Measurements from ENCODE around the gene SERPIND1.
A peak's percentile ranks its signal among the peaks of the same experiment; 100 is the strongest.

Gene SERPIND1

DNA sequence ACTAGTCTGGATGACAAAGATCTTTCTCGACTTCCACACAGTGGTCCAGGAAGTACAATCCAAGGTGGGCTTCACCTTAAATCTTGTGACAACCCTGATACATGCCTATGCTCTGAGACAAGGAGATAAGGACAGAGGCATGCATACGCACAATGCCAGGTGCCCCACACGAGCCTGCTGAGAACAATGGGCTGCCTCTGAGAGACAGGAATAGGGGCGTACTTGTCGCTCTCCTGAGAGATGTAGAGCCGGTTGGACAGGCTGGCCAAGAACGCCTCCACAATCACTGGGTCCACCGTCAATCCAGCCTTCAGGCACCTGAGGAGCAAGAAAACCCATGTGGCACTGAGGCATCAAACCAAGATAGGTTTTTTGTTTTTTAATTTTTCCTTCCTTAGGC lies 25.5 kb downstream of the SERPIND1 start:
- CTCF ChIA-PET = no interaction called here
- no peak overlapping the region for H3K4me3 Mint-ChIP-seq
- DNase-seq = no peak
- H3K36me3 Mint-ChIP-seq = peaks cover 49% of the 10 kb centered on the region
- H3K4me1 Mint-ChIP-seq = no peaks in the 10 kb centered on the region
- no peak overlapping the region for H3K27ac Mint-ChIP-seq
- H3K9me3 Mint-ChIP-seq = no peaks in the 10 kb centered on the region
- H3K27me3 Mint-ChIP-seq = no peaks in the 10 kb centered on the region

DNA sequence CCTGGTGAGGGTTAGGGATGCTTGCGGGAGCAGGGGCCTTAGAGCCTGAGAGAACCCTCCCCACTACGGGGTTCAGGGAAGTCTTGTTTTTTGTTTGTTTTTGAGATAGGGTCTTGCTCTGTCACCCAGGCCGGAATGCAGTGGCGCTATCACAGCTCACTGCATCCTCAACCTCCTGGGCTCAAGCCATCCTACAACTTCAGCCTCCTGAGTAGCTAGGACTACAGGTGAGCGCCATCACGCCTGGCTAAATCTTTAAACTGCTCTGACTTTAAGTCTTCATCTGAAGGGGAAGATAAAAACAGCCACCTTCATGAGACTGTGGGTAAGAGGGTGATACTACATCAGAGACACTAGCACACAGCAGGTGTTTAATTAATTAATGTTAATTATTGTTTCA lies 28.5 kb downstream of the SERPIND1 start:
- Mint-ChIP-seq H3K4me1 (no peaks in the 10 kb centered on the region), H3K27ac (no peak overlapping the region), H3K9me3 (no peaks in the 10 kb centered on the region), H3K4me3 (no peak overlapping the region), H3K36me3 (peaks cover 49% of the 10 kb centered on the region), H3K27me3 (no peaks in the 10 kb centered on the region)
- CTCF ChIA-PET = no interaction called here
- DNase-seq = no peak

DNA sequence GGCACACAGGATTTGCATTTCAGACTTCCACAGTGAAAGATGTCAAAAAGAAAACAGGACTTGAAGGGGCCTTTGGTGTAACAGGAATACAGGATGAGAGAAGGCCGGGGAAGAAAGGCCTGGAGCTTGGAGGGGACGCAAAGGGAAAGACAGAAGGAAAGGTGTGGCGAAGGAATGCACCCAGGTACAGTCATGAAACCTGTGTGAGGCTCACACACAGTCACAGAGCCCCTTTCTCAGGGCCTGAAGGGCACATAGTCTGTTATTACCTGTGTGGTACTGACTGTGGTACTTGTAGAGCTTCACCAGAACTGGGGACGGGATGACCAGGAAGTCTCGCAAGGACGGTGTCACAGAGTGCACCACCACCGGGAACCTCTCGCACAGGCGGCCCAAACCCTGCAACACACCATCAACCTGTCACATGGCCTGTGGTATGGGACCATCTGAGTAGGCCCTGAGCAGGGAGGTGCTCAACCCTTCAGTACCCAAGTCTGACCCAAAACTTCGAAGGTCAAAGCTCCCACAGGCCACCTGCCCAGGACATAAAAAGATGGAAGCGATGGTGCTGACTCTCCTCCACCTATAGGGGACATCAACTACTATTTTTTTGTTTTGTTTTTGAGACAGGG lies 29.1 kb downstream of the SERPIND1 start:
- CTCF ChIA-PET = interaction anchor here (1.3 kb wide), 2 partner anchors 10 to 105 kb away, joined by 3 to 5 read pairs; no protein-coding TSS in a partner anchor

DNA sequence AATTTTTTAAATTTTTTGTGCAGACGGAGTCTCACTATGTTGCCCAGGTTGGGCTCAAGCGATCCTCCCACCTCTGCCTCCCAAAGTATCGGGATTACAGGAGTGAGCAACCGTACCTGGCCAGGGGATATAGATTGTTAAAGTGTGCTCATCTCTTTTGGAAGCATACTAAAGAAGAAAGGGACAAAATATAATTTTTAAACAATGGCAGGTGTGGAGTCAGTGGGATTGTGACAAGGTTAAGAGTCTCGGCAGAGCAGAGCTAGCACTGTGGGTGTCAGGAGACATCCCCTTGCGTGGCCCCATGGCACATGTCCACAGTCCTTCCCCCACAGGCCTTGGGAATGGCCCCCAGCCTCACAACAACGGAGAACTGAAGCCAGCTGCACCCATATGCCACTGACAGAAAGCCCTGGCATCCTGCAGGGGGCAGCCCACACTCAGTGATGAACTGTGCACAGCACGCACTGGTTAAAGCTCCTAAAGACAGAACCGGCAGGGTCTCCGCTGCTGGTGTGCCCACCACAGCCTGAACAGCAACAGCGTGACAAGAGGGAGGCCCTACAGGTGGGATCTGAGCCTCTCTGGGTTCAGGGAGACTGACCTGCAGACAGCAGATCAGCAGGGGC lies 29.9 kb downstream of the SERPIND1 start:
- CTCF ChIA-PET = interaction anchor here (0.6 to 1.6 kb wide), 9 partner anchors 9 to 153 kb away, joined by 3 to 5 read pairs (median 4); no protein-coding TSS in a partner anchor
- no peaks in the 10 kb centered on the region for H3K9me3 Mint-ChIP-seq
- no peak overlapping the region for H3K27ac Mint-ChIP-seq
- DNase-seq = peak; percentile 60
- no peaks in the 10 kb centered on the region for H3K4me1 Mint-ChIP-seq
- H3K27me3 Mint-ChIP-seq = no peaks in the 10 kb centered on the region
- H3K36me3 Mint-ChIP-seq = peaks cover 43% of the 10 kb centered on the region
- no peak overlapping the region for H3K4me3 Mint-ChIP-seq

More for the DNA sequence above, 29.1 kb downstream of the SERPIND1 start:
- DNase-seq = no peak
- H3K27me3 Mint-ChIP-seq = no peaks in the 10 kb centered on the region
- H3K36me3 Mint-ChIP-seq = peaks cover 48% of the 10 kb centered on the region
- H3K9me3 Mint-ChIP-seq = no peaks in the 10 kb centered on the region
- H3K27ac Mint-ChIP-seq = no peak overlapping the region
- no peak overlapping the region for H3K4me3 Mint-ChIP-seq
- H3K4me1 Mint-ChIP-seq = no peaks in the 10 kb centered on the region

DNA sequence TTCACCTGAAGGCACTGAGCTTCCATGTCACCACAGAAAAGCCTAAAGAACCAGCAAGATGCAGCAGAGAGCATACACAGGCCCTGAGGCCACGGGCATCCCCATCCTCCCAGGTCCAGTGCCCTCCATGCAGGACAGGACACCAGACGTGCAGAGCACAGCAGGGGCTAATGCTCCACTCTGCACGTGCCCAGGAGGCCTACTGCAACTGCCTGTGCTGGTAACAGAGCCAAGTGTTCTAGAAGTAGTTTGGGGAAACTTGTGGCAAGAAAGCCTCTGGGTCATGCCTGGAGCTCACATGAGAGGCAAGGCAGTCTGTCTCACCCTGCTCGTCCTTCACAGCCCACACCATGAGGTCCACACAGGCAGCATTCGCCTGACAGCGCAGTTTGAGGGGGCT lies 30.7 kb downstream of the SERPIND1 start:
- CTCF ChIA-PET = interaction anchor here (0.6 to 1.6 kb wide), 8 partner anchors 8 to 154 kb away, joined by 3 to 5 read pairs (median 4); no protein-coding TSS in a partner anchor

DNA sequence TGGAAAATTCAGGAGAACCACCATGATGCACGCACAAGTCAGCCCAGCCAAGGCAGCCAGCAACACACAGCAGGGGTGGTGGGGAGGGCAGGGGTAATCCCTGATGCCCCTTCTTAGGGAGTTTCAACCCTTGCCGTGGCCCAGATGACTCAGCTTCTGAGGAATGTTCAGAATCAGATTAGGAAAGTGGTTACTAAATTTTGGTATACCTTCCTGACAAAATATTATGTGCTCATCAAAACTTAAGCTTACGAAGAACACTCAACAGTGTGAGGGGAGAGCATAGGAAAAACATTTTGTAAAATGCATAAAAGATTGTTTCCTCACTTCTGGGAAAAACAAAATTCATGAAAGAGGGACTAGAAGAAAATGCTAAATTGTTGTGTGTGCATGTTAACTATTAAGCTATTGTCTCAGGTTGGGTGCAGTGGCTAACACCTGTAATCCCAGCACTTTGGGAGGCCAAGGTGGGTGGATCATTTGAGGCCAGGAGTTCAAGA lies 32.1 kb downstream of the SERPIND1 start:
- H3K36me3 Mint-ChIP-seq = peaks cover 53% of the 10 kb centered on the region
- H3K27me3 Mint-ChIP-seq = no peaks in the 10 kb centered on the region
- H3K4me1 Mint-ChIP-seq = peaks cover 11% of the 10 kb centered on the region
- DNase-seq = no peak
- CTCF ChIA-PET = no interaction called here
- H3K4me3 Mint-ChIP-seq = no peak overlapping the region
- H3K27ac Mint-ChIP-seq = no peak overlapping the region
- no peaks in the 10 kb centered on the region for H3K9me3 Mint-ChIP-seq

More for the DNA sequence above, 30.7 kb downstream of the SERPIND1 start:
- DNase-seq = no peak
- H3K4me3 Mint-ChIP-seq = no peak overlapping the region
- peaks cover 44% of the 10 kb centered on the region for H3K36me3 Mint-ChIP-seq
- H3K4me1 Mint-ChIP-seq = no peaks in the 10 kb centered on the region
- no peaks in the 10 kb centered on the region for H3K9me3 Mint-ChIP-seq
- no peak overlapping the region for H3K27ac Mint-ChIP-seq
- no peaks in the 10 kb centered on the region for H3K27me3 Mint-ChIP-seq

DNA sequence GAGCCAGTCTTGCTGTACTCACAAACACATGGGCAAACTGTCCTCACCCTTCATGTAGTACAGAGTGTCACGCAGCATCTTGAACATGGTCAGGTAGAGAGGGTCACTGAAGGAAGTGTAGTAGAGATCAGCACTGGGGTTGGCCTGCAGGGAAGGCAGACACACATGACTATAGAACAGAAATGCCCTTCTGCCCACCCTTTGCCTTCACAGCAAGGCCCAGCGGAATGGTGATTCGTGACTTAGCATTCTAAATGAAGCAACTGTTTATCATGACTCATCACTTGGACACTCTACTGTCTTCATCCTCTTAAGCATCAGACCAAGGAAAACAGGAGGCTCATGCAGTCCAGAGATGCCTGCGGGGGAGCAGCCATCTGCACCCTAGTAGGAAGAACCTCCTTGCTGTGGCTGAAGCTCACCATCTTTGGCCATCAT lies 33.4 kb downstream of the SERPIND1 start:
- H3K36me3 Mint-ChIP-seq = peaks cover 57% of the 10 kb centered on the region
- no peaks in the 10 kb centered on the region for H3K27me3 Mint-ChIP-seq
- H3K4me1 Mint-ChIP-seq = peaks cover 18% of the 10 kb centered on the region
- H3K4me3 Mint-ChIP-seq = no peak overlapping the region
- no peak overlapping the region for H3K27ac Mint-ChIP-seq
- no peaks in the 10 kb centered on the region for H3K9me3 Mint-ChIP-seq
- DNase-seq = no peak
- CTCF ChIA-PET = no interaction called here

DNA sequence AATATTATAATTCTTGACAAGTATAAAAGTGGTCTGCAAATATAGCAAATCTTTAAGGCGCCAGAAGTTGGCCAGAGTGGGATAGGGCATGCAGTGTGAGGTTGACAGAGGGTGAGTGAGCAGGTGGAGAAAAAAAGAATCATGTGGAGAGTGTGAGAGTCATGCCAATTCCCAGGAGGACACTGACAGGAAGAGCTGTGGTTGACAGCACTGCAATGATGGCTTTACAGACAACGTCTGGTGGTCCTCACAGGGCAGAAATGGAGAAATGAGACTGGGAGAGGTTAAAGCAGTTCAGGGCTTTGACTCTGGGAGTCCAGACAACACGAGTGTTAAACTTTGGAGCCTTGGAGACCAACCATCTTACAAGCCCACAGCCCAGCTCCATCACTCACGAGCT lies 34.9 kb downstream of the SERPIND1 start:
- no peaks in the 10 kb centered on the region for H3K27me3 Mint-ChIP-seq
- CTCF ChIA-PET = no interaction called here
- H3K36me3 Mint-ChIP-seq = peaks cover 65% of the 10 kb centered on the region
- no peaks in the 10 kb centered on the region for H3K9me3 Mint-ChIP-seq
- no peak overlapping the region for H3K27ac Mint-ChIP-seq
- no peak overlapping the region for H3K4me3 Mint-ChIP-seq
- no peak for DNase-seq
- H3K4me1 Mint-ChIP-seq = peaks cover 18% of the 10 kb centered on the region

DNA sequence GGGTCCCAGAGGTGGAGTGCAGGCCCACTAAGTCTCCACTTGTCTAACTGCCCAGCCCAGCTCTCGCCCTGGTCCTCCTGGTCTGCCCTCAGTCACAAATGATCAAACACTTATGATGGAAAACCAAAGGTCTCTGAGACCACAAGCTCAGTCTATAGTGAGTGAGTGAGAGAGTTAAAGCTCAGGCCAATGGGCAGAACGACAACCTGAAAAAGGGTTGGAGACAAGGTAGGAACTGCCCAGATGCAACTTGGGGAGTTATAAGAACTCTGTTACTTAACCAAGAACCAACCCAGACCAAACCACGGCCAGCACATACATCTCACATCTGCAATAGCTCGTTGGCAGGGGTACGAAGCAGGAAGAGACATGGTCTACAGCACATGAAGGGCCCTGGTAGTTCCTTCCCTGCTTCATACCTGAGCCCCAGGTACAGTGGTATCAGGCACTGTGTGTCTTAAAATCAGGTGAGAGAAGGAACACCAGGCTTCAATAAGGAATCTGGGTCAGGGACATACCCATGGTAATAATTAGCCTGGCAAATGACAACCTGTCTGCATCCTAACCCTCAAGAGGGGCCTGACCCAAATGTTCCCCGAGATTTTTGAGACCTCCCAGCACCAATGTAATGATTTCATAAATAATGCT lies 35.7 kb downstream of the SERPIND1 start:
- no peaks in the 10 kb centered on the region for H3K27me3 Mint-ChIP-seq
- peaks cover 61% of the 10 kb centered on the region for H3K36me3 Mint-ChIP-seq
- H3K27ac Mint-ChIP-seq = no peak overlapping the region
- peaks cover 21% of the 10 kb centered on the region for H3K4me1 Mint-ChIP-seq
- no peak for DNase-seq
- H3K4me3 Mint-ChIP-seq = no peak overlapping the region
- no peaks in the 10 kb centered on the region for H3K9me3 Mint-ChIP-seq
- CTCF ChIA-PET = no interaction called here

DNA sequence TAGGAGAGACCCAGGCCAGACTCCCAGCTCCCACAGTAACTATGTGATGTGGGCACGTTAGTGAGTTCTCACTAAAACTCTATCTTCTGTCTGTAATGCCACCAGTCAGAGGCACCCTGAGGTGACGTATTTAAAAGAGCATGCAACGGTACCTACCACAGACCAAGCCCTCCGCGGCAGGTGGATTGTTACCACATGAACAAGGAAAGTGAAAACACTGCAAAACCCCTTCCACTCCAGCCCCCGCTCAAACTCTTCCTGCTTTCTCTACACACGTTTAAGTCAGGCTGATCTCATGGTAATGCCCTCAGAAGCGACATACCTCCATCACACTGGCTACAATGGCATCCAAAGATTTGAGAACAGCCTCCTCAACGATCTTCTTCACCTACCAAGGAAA lies 36.7 kb downstream of the SERPIND1 start:
- CTCF ChIA-PET = no interaction called here
- Mint-ChIP-seq H3K27ac (peak overlapping the region; percentile 70), H3K9me3 (no peaks in the 10 kb centered on the region), H3K36me3 (peaks cover 58% of the 10 kb centered on the region), H3K27me3 (no peaks in the 10 kb centered on the region), H3K4me1 (peaks cover 21% of the 10 kb centered on the region), H3K4me3 (no peak overlapping the region)
- peak; percentile 57 for DNase-seq

DNA sequence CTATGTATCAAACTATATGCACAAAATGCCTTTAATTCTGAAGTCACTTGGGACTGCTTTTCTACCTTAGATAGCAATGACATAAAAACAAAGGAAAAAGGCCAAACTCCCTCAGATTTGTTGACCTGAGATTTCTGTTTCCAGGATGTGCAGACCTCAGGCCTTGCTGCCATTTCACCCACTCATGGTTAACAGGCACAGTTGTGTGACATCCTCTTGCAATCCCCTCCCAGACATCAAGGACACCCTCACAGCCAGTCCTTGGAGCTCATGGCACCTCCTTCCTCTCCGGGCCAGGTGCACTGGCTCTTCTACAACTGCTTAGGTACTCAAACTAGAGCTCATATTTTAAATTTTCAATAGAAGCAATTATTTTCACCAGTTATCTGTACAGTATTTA lies 37.3 kb downstream of the SERPIND1 start:
- Mint-ChIP-seq H3K27me3 (no peaks in the 10 kb centered on the region), H3K4me3 (no peak overlapping the region), H3K4me1 (peaks cover 21% of the 10 kb centered on the region), H3K36me3 (peaks cover 55% of the 10 kb centered on the region), H3K9me3 (no peaks in the 10 kb centered on the region), H3K27ac (peak overlapping the region; percentile 58)
- CTCF ChIA-PET = no interaction called here
- no peak for DNase-seq

DNA sequence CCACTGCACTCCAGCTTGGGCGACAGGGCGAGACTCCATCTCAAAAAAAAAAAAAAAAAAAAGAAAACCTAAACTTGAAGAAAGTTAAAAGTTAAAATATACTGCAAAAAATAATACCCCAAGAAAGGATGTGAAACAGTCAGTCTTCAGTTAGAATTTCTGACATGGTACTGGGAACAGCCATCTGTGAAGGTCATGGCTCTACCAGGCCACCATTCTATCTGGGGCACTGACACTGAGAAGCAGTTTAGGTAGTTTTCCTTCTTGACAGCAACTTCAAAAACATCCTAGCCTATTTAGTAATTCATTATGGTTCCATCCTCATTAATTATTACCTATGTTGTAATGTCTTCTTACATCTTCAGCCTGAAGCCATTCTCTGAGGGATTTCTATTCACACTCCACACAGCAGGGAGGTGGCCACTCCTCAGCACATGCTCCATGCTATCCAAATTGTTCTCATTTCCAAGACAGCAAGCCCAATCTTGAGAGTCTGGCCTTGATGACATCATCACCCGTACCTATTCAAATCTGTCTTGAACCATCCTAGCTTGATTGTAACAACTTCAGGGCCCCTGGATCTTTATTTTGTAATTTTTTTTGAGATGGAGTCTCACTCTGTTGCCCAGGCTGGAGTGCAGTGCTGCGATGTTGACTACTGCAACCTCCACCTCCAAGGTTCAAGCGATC lies 38.2 kb downstream of the SERPIND1 start:
- peaks cover 21% of the 10 kb centered on the region for H3K4me1 Mint-ChIP-seq
- no peak overlapping the region for H3K4me3 Mint-ChIP-seq
- no peaks in the 10 kb centered on the region for H3K27me3 Mint-ChIP-seq
- DNase-seq = no peak
- no peaks in the 10 kb centered on the region for H3K9me3 Mint-ChIP-seq
- CTCF ChIA-PET = interaction anchor here (1.9 kb wide), 1 partner anchor 8 kb away, joined by 5 read pairs; no protein-coding TSS in a partner anchor
- peaks cover 61% of the 10 kb centered on the region for H3K36me3 Mint-ChIP-seq
- no peak overlapping the region for H3K27ac Mint-ChIP-seq

DNA sequence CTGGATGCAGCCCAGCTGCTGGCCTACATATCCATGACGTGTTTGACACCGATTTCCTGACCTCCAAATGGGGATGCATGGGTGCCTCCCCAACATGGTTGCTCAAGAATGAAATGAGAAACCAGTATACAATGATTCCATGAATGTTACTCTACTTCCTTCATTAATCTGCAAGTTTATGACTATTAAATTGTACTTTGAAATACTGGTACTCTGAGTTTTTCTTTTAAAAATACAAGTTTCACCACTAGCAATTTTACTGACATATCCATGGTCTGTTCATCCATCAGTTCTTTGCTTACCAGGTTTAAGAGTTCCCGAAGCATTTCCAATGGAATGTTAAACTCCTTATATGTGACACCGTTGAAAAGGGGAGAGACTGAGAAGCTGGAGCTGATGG lies 39.1 kb downstream of the SERPIND1 start:
- Mint-ChIP-seq H3K4me1 (peaks cover 21% of the 10 kb centered on the region), H3K9me3 (no peaks in the 10 kb centered on the region), H3K27me3 (no peaks in the 10 kb centered on the region), H3K27ac (peak overlapping the region; percentile 28), H3K4me3 (no peak overlapping the region), H3K36me3 (peaks cover 59% of the 10 kb centered on the region)
- no peak for DNase-seq
- CTCF ChIA-PET = interaction anchor here (1.9 kb wide), 1 partner anchor 9 kb away, joined by 5 read pairs; no protein-coding TSS in a partner anchor

DNA sequence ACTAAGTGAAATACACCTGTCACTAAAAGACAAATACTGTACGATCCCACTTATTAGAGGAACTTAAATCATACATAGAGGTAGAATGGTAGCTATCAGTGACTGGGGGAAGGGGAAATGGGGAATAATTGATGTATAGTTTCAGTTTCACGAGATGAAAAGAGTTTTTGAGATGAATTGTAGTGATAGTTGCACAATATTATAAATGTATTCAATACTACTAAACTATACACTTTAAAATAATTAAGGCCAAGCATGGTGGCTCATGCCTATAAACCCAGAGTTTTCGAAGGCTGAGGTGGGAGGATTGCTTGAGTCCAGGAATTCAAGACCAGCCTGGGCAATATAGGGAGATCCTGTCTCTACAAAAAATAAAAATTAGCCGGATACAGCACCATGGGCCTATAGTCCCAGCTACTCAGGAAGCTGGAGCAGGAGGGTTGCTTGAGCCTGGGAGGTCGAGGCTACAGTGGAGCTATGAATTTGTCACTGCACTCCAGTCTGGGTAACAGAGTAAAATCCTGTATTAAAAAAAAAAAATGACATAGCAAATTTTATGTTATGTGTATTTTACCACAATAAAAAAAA lies 40.4 kb downstream of the SERPIND1 start:
- no peaks in the 10 kb centered on the region for H3K9me3 Mint-ChIP-seq
- H3K27me3 Mint-ChIP-seq = no peaks in the 10 kb centered on the region
- no peak overlapping the region for H3K27ac Mint-ChIP-seq
- H3K4me1 Mint-ChIP-seq = peaks cover 21% of the 10 kb centered on the region
- no peak overlapping the region for H3K4me3 Mint-ChIP-seq
- H3K36me3 Mint-ChIP-seq = peaks cover 63% of the 10 kb centered on the region
- no peak for DNase-seq
- CTCF ChIA-PET = no interaction called here

Measured in activated naive CD4-positive, alpha-beta T cell treated with anti-CD3 and anti-CD28 coated beads, Interleukin-2, amount 10 ng/mL, durations not matched to agents 7 days and 5 days (primary cell).